SK-N-SH treated with all-trans-retinoic acid at 6 μM for 48 hours (cell line): Measurements from ENCODE around the gene TBXAS1.

ENCODE experiments used
- SNAI2 ChIP-seq: fragments of 250-450 bp; sonication (Bioruptor Pico); IDR thresholded peaks from 2 replicates; pipeline ENCODE4 v1.5.0; 2020; ENCODE audit warnings: mild to moderate bottlenecking, moderate library complexity
- TF ChIP-seq, protein P1 (sequence below): fragments of 250-450 bp; sonication (Bioruptor Pico); IDR thresholded peaks from 2 replicates; pipeline ENCODE4 v1.8.0; 2020; ENCODE audit warnings: mild to moderate bottlenecking, moderate library complexity, borderline replicate concordance
- TF ChIP-seq, protein P2 (sequence below): fragments of 250-450 bp; sonication (Bioruptor Pico); IDR thresholded peaks from 2 replicates; pipeline ENCODE4 v1.5.1; 2021; ENCODE audit warnings: mild to moderate bottlenecking, moderate library complexity
- TF ChIP-seq, protein P3 (sequence below): fragments of 250-450 bp; sonication (Bioruptor Pico); IDR thresholded peaks from 2 replicates; pipeline ENCODE4 v1.5.1; 2020; ENCODE audit warnings: low read depth, mild to moderate bottlenecking, moderate library complexity

DNA sequence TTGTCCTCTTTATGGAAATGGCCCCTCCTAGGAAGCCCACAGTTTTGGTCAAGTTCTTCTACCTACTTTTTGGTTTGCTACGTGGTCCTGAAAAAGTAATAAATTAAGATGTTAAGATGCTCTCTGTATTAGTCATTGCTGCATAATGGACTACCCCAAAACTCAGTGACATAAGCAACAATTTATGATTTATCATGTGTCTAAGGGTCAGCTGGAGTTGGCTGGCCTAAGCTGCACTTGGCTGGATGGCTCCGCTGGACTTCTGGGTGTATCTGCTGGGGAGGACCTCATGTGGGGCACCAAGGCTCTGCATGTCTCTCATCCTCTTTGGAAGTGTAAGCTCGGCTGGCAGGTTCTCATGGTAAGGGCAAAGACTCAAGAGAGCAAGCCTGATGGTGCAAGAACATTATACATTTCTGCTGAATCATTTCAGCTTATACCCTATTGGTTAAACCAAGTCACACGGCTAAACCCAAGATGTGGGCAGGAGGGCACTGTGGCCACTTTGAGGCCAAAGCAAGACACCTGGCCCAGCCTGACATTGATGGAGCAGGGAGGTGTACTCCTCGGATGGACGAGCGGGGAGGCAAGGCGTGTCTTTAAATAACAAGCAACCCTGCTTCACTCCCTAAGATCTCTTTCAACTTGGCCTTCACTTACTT lies 47.7 kb downstream of the TBXAS1 start:
- TF ChIP-seq, protein P1, sequence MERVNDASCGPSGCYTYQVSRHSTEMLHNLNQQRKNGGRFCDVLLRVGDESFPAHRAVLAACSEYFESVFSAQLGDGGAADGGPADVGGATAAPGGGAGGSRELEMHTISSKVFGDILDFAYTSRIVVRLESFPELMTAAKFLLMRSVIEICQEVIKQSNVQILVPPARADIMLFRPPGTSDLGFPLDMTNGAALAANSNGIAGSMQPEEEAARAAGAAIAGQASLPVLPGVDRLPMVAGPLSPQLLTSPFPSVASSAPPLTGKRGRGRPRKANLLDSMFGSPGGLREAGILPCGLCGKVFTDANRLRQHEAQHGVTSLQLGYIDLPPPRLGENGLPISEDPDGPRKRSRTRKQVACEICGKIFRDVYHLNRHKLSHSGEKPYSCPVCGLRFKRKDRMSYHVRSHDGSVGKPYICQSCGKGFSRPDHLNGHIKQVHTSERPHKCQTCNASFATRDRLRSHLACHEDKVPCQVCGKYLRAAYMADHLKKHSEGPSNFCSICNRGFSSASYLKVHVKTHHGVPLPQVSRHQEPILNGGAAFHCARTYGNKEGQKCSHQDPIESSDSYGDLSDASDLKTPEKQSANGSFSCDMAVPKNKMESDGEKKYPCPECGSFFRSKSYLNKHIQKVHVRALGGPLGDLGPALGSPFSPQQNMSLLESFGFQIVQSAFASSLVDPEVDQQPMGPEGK (CRISPR knock-in tag): no peak
- TF ChIP-seq, protein P2, sequence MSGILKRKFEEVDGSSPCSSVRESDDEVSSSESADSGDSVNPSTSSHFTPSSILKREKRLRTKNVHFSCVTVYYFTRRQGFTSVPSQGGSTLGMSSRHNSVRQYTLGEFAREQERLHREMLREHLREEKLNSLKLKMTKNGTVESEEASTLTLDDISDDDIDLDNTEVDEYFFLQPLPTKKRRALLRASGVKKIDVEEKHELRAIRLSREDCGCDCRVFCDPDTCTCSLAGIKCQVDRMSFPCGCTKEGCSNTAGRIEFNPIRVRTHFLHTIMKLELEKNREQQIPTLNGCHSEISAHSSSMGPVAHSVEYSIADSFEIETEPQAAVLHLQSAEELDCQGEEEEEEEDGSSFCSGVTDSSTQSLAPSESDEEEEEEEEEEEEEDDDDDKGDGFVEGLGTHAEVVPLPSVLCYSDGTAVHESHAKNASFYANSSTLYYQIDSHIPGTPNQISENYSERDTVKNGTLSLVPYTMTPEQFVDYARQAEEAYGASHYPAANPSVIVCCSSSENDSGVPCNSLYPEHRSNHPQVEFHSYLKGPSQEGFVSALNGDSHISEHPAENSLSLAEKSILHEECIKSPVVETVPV (CRISPR knock-in tag): no peak
- TF ChIP-seq, protein P3, sequence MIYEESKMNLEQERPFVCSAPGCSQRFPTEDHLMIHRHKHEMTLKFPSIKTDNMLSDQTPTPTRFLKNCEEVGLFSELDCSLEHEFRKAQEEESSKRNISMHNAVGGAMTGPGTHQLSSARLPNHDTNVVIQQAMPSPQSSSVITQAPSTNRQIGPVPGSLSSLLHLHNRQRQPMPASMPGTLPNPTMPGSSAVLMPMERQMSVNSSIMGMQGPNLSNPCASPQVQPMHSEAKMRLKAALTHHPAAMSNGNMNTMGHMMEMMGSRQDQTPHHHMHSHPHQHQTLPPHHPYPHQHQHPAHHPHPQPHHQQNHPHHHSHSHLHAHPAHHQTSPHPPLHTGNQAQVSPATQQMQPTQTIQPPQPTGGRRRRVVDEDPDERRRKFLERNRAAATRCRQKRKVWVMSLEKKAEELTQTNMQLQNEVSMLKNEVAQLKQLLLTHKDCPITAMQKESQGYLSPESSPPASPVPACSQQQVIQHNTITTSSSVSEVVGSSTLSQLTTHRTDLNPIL (CRISPR knock-in tag): no peak
- TF ChIP-seq SNAI2: no peak
